KMS-11 (cell line): ENCODE data around the gene PPFIA1.

Source experiments
- H2AFZ ChIP-seq: fragments of 200-600 bp; sonication (generic); 2 replicates; pipeline ENCODE4 v1.6.1; 2016; ENCODE audit warnings: antibody characterized with exemption, mixed run types, low read depth
- H3K27ac ChIP-seq: fragments of 200-600 bp; sonication (generic); 2 replicates; pipeline ENCODE4 v1.6.1; 2016; ENCODE audit warnings: mild to moderate bottlenecking, mixed run types
- H3K27me3 ChIP-seq: fragments of 200-600 bp; sonication (generic); 2 replicates; pipeline ENCODE4 v1.6.1; 2017; ENCODE audit warnings: mild to moderate bottlenecking, low read depth, mixed run types, moderate library complexity; ENCODE audit not compliant: insufficient read depth
- H3K36me3 ChIP-seq: fragments of 200-600 bp; sonication (generic); 2 replicates; pipeline ENCODE4 v1.6.1; 2017; ENCODE audit warnings: mild to moderate bottlenecking, mixed run types; ENCODE audit not compliant: insufficient read depth
- H3K4me1 ChIP-seq: fragments of 200-600 bp; sonication (generic); 2 replicates; pipeline ENCODE4 v1.6.1; 2016; ENCODE audit warnings: mild to moderate bottlenecking, low read depth, mixed run types; ENCODE audit not compliant: poor library complexity, severe bottlenecking
- H3K4me2 ChIP-seq: fragments of 200-600 bp; sonication (generic); 2 replicates; pipeline ENCODE4 v1.7.0; 2016; ENCODE audit warnings: mild to moderate bottlenecking, mixed run types
- H3K4me3 ChIP-seq: fragments of 200-600 bp; sonication (generic); IDR thresholded peaks from 2 replicates; pipeline ENCODE4 v1.6.1; 2017; ENCODE audit warnings: low read depth, low read length, mixed read lengths; ENCODE audit not compliant: insufficient read depth
- H3K79me2 ChIP-seq: fragments of 200-600 bp; sonication (generic); 2 replicates; pipeline ENCODE4 v1.6.1; 2016; ENCODE audit warnings: low read depth, mixed run types; ENCODE audit not compliant: insufficient read depth
- H3K9ac ChIP-seq: fragments of 200-600 bp; sonication (generic); 2 replicates; pipeline ENCODE4 v1.6.1; 2016; ENCODE audit warnings: mild to moderate bottlenecking, mixed run types
- H4K20me1 ChIP-seq: fragments of 200-600 bp; sonication (generic); 2 replicates; pipeline ENCODE4 v1.6.1; 2016; ENCODE audit warnings: mild to moderate bottlenecking, mixed run types; ENCODE audit not compliant: insufficient read depth
- TF ChIP-seq, protein P1 (sequence below): fragments of 200-600 bp; sonication (generic); conservative IDR thresholded peaks from 2 replicates; pipeline ENCODE4 v1.6.1; 2017; ENCODE audit warnings: low read depth, mild to moderate bottlenecking, antibody characterized with exemption, low read length, moderate library complexity, mixed read lengths

The PPFIA1 gene

DNA sequence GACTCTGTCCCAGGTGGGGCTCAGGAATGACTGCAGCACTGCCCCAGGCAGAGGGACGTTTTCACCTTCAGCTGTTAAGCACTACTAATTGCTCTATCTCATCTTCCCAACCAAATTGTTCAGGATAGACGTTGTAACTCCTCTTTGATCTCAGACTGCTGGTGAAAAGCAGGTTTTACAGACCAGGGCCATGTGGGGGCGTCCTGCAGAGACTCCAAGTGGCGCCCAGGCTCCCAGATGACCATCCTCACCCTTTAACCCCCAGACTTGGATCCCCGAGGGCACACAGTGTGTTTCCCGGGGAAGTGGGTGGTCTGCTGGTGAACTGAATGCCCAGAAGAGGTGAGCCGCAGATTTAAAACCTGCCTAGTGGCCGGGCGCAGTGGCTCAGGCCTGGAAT lies 43.5 kb upstream of the PPFIA1 start:
- H3K27ac ChIP-seq: no peak overlapping the region
- no peaks in the 10 kb centered on the region for H3K4me1 ChIP-seq
- H3K27me3 ChIP-seq: peaks cover 5% of the 10 kb centered on the region; the same call in 1 of the 2 replicates
- H3K79me2 ChIP-seq: no peaks in the 10 kb centered on the region
- no peaks in the 10 kb centered on the region for H4K20me1 ChIP-seq
- no peak overlapping the region for H3K4me3 ChIP-seq
- H2AFZ ChIP-seq: no peak overlapping the region
- no peak overlapping the region for H3K4me2 ChIP-seq
- H3K36me3 ChIP-seq: no peaks in the 10 kb centered on the region
- TF ChIP-seq, protein P1, sequence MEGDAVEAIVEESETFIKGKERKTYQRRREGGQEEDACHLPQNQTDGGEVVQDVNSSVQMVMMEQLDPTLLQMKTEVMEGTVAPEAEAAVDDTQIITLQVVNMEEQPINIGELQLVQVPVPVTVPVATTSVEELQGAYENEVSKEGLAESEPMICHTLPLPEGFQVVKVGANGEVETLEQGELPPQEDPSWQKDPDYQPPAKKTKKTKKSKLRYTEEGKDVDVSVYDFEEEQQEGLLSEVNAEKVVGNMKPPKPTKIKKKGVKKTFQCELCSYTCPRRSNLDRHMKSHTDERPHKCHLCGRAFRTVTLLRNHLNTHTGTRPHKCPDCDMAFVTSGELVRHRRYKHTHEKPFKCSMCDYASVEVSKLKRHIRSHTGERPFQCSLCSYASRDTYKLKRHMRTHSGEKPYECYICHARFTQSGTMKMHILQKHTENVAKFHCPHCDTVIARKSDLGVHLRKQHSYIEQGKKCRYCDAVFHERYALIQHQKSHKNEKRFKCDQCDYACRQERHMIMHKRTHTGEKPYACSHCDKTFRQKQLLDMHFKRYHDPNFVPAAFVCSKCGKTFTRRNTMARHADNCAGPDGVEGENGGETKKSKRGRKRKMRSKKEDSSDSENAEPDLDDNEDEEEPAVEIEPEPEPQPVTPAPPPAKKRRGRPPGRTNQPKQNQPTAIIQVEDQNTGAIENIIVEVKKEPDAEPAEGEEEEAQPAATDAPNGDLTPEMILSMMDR: no peak
- no peak overlapping the region for H3K9ac ChIP-seq

DNA sequence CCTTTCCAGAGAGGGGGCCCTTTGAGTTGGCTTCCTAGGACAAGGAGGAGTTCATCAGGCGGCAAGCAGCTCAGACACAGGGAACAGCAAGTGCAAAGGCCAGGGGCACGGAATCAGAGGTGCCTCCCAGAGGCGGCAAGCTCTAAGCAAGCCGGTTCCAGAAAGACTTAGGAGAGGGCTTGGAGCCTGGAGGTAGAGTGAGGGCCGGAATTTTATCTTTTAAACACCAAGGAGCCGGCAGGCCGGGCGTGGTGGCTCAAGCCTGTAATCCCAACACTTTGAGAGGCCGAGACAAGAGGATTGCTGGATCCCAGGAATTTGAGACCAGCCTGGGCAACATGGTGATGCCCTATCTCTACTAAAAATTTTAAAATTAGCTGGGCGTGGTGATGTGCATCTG lies 40.8 kb upstream of the PPFIA1 start:
- Histone ChIP-seq H3K4me1 (no peaks in the 10 kb centered on the region), H3K27ac (no peak overlapping the region), H3K4me2 (no peak overlapping the region), H4K20me1 (no peaks in the 10 kb centered on the region), H3K27me3 (peaks cover 5% of the 10 kb centered on the region; the same call in 1 of the 2 replicates), H3K79me2 (no peaks in the 10 kb centered on the region), H3K4me3 (no peak overlapping the region), H3K9ac (no peak overlapping the region), H2AFZ (no peak overlapping the region), H3K36me3 (no peaks in the 10 kb centered on the region)
- TF ChIP-seq, protein P1: no peak

DNA sequence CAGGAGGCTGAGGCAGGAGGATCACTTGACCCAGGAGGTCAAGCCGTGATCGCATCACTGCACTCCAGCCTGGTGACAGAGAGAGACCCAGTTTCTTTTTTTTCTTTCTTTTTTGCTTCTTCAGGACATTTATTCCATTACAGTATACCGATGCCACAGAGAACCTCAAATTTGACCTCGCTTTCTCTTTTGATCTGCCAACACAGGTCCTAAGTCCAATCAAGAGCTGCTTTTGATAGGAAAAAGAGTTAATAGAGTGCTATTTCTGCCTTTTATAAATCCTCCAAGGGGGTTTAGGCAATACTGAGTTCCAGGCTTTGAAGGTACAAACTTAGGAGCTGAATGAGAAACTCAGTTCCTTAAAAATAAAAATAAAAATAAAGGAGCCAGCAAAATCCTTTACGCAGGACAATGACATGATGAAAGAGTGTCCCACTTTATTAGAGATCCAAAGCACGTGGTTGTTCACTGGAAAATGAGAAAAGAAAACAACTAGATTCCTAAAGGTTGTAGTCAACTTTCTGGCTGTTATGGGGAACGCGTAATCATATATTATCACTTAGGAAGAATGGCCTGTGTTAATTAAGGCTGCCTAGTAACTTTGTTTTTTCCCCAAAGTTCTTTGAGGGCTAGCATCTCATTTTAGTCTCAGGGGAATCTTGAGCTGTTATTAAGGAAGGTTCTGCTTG lies 40.2 kb upstream of the PPFIA1 start:
- Histone ChIP-seq H3K4me2 (no peak overlapping the region), H3K27ac (no peak overlapping the region), H3K4me3 (no peak overlapping the region), H3K79me2 (no peaks in the 10 kb centered on the region), H4K20me1 (no peaks in the 10 kb centered on the region), H2AFZ (no peak overlapping the region), H3K4me1 (no peaks in the 10 kb centered on the region), H3K36me3 (no peaks in the 10 kb centered on the region), H3K27me3 (peaks cover 5% of the 10 kb centered on the region; the same call in 1 of the 2 replicates), H3K9ac (no peak overlapping the region)
- TF ChIP-seq, protein P1: no peak

DNA sequence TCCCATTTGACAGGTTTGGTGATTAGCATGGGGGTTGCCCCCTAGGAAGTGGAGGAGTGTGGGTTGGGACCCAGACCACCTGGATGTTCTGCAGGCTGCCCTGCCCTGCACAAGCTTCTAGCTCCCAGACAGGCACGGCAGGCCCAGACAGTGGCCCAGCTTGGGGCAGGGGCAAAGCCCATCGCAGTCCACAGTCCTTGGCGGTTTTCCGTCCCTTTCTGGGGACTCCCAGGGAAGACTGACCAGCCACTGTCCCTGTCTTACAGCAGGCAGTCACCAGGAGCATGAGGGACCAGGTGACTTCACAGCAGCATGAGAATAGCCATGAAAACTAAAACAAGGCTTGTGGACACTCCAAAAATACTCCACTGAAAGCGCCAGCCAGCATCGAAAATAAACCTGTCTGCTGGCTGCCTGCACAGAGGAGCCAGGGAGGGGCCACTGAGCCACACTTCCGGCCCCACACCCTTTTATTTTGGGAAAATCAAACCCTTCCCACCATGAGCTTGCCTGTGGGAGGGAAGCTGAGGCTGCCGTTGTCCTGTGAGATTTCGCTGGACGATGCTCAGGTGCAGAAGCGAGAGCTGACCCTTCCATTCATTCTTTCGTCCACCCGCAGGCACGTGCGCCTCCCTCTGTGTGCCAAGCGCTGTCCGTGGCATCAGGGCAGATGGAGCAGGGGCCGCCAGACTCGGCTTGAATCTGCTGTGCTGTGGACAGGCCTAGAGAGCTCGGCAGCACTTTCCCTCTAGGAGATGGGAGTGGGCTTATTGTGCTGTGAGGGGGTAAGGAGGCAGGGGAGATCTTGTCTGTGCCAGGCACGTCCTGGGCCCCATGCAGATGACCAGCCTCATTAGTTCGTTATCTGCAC lies 39.4 kb upstream of the PPFIA1 start:
- Histone ChIP-seq H3K4me1 (no peaks in the 10 kb centered on the region), H3K4me3 (no peak overlapping the region), H3K79me2 (no peaks in the 10 kb centered on the region), H3K9ac (no peak overlapping the region), H3K4me2 (no peak overlapping the region), H3K36me3 (no peaks in the 10 kb centered on the region), H2AFZ (no peak overlapping the region), H3K27ac (no peak overlapping the region), H3K27me3 (peaks cover 5% of the 10 kb centered on the region; the same call in 1 of the 2 replicates), H4K20me1 (no peaks in the 10 kb centered on the region)
- TF ChIP-seq, protein P1: no peak
